HFF-Myc (cell line): ENCODE results near the gene LCMT2.

Source experiments
- DNase-seq: peaks from one replicate; pipeline ENCODE4 v3.0.0-alpha.2; 2011; ENCODE audit warnings: low read depth; ENCODE audit errors: extremely low read depth
- H3K4me3 ChIP-seq: replicated peaks from 2 replicates; pipeline ENCODE4 v1.5.1; 2011; ENCODE audit warnings: low read depth, mild to moderate bottlenecking, control low read depth, low read length
- CTCF ChIP-seq: IDR thresholded peaks from 2 replicates; pipeline ENCODE4 v1.5.1; 2012; ENCODE audit warnings: mild to moderate bottlenecking, low read depth, low read length, control low read depth; ENCODE audit errors: missing control alignments

Gene LCMT2

DNA sequence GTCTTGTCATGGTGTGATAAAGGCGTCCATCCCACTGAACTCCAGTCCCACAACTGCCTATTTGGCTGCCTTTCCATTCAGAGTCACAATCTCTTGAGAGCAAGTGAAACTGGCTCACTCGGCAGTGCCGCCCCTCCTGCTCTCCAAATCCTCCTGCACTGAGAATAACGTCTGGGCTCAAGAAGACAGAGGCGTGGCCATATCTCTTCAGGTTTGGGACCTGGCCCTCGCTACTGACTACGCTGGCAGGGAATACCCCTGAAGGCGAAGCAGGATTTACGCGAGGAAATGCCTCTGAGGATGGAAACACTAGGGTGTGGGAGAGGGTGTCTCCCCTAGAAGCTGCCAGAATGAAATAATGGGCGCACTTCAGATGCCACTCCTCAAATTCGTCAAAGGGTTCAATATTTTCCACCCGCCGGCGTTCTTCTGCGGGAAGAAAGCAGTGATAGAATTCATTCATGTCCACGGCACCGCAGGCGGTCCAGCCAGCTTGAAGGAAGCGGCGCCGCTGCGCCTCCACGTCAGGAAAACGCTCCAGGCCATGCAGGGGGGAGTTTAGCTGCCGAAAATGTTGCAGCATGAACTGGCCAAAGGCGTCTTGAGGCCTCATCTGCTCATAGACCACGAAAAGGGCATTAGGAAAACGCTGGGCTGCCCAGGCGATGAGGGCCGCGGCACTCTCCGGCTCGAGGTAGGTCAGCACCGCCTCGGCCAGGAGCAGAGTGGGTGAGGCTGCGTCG, 985 bp downstream of the LCMT2 start:
- no peak for TF ChIP-seq CTCF
- no peak for DNase-seq
- peak overlapping the region; percentile 73 for H3K4me3 ChIP-seq

DNA sequence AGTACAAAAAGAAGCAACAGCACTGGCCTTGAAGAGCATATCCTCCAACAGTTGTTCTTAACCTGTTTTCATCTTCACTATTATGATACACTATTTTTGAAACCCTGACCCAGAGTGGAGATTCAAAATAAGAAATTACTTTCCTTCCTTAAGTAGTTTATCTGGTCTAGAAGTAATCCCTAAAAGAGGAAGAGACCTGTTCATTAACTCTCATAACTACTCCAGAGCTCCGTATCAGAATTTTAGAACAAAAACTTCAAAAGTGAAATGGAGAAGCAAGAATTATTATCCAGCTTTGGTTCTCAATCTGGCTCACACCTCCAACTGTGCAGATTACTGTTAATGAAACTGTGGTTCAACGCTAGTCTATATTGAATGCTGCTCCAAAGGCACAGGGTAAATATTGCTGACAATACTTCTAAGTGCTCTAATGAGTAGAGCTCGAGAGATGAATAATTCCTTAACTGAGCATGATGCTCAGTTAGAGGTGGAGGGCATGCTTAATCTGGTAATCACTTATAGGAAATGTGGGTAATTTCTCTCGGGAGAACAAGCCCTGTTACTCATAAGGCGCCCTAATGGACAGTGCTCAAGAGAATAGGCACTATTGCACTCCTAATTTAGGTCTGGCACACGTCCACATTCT, 5.2 kb downstream of the LCMT2 start:
- DNase-seq: no peak

GRCh38 chr15:43318990-43319771, 11.2 kb downstream of the LCMT2 start:
- no peak for DNase-seq
- no peak overlapping the region for H3K4me3 ChIP-seq
- no peak for TF ChIP-seq CTCF

More for the DNA sequence above, 5.2 kb downstream of the LCMT2 start:
- TF ChIP-seq CTCF: no peak
- no peak overlapping the region for H3K4me3 ChIP-seq

DNA sequence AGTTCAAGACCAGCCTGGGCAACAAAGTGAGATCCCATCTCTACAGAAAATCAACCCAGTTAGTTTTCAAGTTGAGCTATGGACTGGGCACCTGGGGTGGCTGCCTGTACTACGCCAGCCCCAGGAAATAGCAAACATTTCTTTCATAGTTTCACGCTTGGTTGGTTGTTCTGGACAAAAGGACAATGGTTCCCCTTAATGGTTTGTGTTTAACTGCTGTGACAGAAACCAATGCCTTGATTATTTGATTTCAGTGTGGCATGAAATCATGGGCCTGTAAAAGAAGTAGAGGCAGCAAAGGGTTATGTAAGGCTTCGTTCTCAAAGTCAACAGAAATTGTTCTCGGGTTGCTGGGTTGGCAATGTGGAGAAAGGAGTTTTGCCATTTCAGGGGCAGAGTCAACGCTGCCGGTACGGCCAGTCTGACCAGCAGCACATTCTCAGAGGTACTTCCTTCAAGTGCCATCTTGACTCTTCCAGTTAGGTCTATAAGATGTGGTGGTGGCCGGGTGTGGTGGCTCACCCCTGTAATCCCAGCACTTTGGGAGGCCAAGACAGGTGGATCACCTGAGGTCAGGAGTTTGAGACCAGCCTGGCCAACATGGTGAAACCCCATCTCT, 12.7 kb downstream of the LCMT2 start:
- TF ChIP-seq CTCF: no peak

DNA sequence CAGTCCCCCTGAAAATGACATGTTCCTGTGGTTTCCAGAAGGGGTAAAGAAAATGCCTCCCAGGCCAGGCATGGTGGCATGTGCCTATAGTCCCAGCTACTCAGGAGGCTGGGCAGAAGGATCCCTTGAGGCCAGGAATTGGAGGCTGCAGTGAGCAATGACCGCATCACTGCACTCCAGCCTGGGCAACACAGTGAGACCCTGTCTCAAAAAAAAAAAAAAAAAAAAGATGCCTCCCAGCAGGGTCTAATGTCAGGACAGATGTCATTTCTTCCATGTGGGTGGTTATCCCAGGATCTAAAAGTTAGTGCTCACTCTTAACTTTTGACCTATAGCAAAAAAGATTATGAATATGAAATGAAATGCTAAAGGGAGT, 13.4 kb downstream of the LCMT2 start:
- no peak for DNase-seq
- H3K4me3 ChIP-seq: no peak overlapping the region
- no peak for TF ChIP-seq CTCF

More for the DNA sequence above, 12.7 kb downstream of the LCMT2 start:
- H3K4me3 ChIP-seq: no peak overlapping the region
- no peak for DNase-seq
